Activated CD4-positive, alpha-beta T cell treated with anti-CD3 and anti-CD28 coated beads for 24 hours (primary cell): ENCODE measurements around the gene MEF2D.
A peak's percentile ranks its signal among the peaks of the same experiment; 100 is the strongest.

Experiments used
- DNase-seq, 2 donors: peaks; one replicate each; pipeline ENCODE4 v3.0.0-alpha.2; 2020; ENCODE audit warnings: low read depth in 2 of 2

MEF2D gene

GRCh38 chr1:156428746-156429288 lies 71.8 kb downstream of the MEF2D start:
- no peak for DNase-seq

- no peak for DNase-seq
Observed at GRCh38 chr1:156427957-156428356, 72.6 kb downstream of the MEF2D start.

GRCh38 chr1:156425943-156426342 lies 74.6 kb downstream of the MEF2D start:
- DNase-seq = no peak

GRCh38 chr1:156424806-156425432 lies 75.7 kb downstream of the MEF2D start:
- no peak for DNase-seq

- DNase-seq = no peak
Observed at GRCh38 chr1:156423422-156424352, 76.9 kb downstream of the MEF2D start.

- no peak for DNase-seq
Observed at GRCh38 chr1:156422602-156423091, 77.9 kb downstream of the MEF2D start.

- no peak for DNase-seq
Observed at GRCh38 chr1:156421939-156422601, 78.5 kb downstream of the MEF2D start.

GRCh38 chr1:156421062-156421938 lies 79.3 kb downstream of the MEF2D start:
- DNase-seq = peak; percentile 55 to 63

GRCh38 chr1:156420205-156421061 lies 80.1 kb downstream of the MEF2D start:
- DNase-seq = no peak

GRCh38 chr1:156419854-156420204 lies 80.7 kb downstream of the MEF2D start:
- no peak for DNase-seq

GRCh38 chr1:156418416-156419070 lies 82.0 kb downstream of the MEF2D start:
- DNase-seq = no peak

- DNase-seq = no peak
Observed at GRCh38 chr1:156417401-156418020, 83.1 kb downstream of the MEF2D start.

- DNase-seq = no peak
Observed at GRCh38 chr1:156416993-156417392, 83.6 kb downstream of the MEF2D start.

- no peak for DNase-seq
Observed at GRCh38 chr1:156414461-156415064, 86.0 kb downstream of the MEF2D start.
